GM21528 (cell line): ENCODE results near the gene HK1.
"Not testable (repeated sequence)": the region's sequence is repeated elsewhere in the genome, so short reads cannot be mapped to it uniquely, and the experiment has no call there.

Source experiments
- ATAC-seq: cut with Tn5 transposase; IDR thresholded peaks from one replicate; pipeline ENCODE4 v1.9.1; 2021; ENCODE audit warnings: mild to moderate bottlenecking, moderate library complexity; ENCODE audit not compliant: unreplicated experiment, low FRiP score

The HK1 gene

DNA sequence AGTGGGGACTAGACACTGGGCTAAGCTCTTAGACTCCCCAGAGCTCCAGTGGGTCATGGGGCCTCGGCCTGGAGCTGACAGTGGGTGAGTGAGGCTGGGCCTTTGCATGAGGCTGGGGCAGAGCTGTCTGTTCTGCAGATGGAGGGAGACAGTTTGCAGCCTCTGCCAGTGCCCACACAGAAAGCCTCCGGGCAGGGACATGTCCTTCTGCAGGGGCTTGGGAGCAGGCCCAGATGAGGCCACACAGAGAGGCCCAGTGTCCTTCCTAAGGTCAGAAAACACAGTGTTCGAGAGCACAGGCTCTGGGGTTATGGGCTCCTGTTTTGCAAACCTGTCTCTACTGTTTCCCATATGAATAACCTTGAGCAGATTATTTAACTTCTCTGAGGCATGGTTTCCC, 25.1 kb upstream of the HK1 start:
- ATAC-seq, result no peak

DNA sequence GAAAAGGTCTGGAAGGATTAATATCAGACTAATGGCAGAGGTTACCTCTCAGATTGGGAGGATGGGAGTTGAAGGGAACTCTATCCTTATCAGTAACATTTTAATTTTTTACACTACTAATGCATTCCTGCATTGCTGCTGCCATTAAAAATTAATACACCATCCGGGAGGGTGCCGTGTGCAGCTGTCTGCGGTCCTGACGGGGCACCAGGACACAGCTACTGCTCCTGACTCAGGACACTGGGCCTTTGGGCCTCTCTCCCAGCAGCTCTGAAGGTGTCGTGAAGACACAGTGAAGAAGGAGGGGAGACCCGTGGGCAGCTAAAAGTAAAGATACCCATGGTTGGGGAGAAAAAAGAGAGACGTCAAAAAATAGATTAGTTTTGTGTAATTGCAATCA, 23.4 kb upstream of the HK1 start:
- no peak for ATAC-seq

DNA sequence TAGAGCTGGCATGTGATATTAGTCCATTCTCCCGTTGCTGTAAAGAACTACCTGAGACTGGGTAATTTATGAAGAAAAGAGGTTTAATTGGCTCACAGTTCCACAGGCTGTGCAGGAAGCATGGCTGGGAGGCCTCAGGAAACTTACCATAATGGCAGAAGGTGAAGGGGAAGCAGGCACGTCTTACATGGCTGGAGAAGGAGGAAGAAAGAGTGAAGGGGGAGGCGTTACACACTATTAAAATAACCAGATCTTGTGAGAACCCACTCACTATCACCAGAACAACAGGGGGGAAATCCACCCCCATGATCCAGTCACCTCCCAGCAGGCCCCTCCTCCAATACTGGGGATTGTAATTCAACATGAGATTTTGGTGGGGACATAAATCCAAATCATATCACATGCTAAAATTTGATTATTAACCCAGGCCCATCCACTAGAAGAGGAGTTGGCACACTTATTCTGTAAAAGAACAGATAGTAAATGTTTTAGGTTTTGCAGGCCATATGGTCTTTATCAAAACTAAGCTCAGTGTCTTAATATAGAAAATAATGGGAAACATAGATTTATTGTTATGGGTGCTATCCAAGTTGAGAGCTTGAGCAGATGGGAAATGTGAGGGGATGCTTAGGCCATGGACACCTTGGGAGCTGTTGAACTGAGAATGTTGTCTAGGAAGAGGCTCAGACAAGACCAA, 18.6 kb upstream of the HK1 start:
- no peak for ATAC-seq

DNA sequence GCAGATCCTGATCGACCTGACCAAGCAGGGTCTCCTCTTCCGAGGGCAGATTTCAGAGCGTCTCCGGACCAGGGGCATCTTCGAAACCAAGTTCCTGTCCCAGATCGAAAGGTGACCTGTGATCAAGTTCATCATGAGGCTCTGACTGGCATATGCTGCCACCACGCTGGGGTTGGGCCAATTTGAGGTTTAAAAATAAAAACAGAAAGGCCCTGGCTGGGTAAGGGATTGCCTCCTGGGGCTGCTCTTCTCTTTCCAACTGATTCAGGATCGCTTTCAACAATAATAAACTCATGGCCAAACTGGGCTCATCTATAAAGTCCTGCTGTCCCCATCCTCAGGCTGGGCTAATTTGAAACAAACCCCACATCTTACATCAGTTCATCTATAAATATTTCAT, 17.1 kb upstream of the HK1 start:
- ATAC-seq, result no peak

DNA sequence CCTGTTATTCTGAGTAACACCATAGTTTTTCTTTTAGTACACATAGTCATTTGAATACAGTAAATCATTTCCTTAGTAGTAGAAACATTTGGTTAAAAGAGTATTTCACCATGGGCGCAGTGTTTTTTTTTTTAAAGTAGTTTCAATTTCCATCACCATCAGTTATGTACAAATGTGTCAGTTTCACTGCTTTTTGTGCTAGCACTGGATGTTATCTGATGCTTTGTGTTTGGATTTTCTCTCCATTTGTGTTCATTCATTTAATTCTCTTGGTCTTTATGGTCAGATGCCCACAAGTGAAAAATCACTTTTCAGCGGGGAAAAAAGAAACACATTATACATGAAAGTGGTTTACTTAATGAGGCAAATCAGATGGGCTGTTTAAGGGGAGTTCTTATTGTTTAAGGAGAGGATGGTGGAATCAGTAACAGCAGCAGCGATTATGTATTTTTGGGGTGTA, 16.0 kb upstream of the HK1 start:
- no peak for ATAC-seq

DNA sequence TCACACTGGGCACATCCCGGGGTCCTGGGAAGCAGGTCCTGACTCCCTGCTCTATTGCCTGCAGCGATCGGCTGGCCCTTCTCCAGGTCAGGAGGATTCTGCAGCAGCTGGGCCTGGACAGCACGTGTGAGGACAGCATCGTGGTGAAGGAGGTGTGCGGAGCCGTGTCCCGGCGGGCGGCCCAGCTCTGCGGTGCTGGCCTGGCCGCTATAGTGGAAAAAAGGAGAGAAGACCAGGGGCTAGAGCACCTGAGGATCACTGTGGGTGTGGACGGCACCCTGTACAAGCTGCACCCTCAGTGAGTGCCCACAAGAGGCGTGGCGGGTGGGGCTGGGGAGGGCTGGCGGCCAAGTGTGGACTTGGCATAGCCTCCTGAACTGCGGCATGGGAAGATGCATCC, 12.8 kb upstream of the HK1 start:
- no peak for ATAC-seq

DNA sequence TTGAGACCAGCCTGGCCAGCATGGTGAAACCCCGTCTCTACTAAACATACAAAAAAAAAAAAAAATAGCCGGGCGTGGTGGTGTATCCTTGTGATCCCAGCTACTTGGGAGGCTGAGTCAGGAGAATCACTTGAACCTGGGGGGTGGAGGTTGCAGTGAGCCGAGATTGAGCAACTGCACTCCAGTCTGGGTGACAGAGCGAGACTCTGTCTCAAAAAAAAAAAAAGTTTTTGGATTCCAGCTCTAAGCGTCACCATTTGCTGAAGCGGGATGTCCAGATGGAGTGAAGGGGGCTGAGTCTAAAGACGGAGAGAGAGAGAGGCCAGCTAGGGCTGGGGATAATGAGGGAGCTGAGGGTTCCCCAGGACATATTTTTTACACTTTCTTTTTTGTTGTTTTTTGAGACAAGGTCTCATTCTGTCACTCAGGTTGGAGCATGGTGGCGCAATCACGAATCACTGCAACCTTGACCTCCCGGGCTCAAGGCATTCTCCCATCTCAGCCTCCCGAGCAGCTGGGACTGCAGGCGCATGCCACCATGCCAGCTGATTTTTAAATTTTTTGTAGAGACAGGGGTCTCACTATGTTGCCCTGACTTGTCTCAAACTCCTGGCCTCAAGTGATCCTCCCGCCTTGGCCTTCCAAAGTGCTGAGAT, 9.4 kb upstream of the HK1 start:
- no peak for ATAC-seq

DNA sequence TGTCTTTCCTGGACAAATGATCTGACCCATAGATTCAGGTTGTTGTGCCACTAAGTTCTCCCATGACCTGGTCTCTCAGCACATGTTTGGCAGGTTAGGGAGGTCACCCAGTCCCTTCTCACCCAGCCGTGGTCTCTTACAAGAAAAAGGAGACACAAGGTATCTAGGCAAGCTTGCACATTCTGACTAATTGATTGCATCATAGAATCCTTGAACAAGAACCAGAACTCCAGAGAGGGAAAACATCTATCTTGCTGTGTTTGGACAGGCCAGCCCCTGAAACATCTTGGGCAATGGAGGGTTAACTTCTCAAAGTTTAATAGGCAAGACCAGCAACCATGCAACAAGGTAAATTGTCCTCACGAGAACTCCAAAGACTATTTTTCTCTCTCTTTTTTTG, 8.5 kb upstream of the HK1 start:
- no peak for ATAC-seq

DNA sequence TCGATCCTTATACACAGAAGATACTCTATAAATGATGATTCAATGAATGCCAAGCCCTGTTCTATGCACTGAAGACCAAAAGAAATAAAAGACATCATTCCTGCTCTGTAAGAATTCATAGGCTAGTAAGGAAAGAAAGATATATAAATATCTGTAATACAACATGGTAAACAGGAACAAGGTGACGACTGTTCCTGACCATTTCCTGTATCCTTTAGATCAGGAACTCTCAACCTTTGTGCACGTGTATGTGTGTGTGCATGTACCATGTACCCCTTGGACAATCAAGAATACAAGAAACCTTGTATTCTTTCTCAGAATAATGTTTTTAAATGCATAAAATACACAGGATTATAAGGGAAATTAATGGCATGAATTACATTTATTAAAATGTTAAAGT, 7.3 kb upstream of the HK1 start:
- no peak for ATAC-seq

DNA sequence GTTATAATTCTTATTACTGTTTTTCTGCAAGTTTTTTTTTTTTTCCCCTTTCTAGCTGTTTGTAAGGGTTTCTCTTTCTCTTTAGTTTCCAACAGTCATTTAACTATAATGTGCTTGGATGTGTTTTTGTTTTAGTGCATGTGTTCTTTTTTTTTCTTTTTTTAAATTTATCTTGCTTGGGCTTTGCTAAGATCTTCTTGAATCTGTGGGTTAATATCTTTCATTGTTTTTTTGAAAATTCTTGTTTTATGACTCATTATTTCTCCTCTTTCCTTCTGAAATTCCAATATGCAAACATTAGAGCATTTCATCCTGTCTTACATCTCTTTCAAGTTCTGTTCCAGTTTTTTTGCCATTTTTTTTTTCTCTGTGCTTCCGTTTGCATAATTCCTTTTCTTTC, 5.7 kb upstream of the HK1 start:
- no peak for ATAC-seq

DNA sequence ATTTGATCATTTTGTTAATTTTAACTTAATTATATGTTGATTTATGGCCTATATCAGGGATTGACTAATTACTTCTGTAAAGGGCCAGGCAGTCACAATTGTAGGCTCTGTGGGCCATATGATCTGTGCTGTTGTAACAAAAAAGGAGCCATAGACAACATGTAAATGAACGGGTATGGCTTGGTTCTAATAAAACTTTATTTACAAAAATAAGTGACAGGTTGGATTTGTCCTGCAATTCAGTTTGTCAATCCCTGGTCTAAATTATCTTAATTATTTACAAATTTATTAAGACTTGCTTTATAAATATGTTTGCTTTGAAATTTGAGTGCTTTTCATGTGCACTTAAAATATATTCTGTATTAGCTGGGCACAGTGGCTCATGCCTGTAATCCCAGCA, 2.9 kb upstream of the HK1 start:
- no peak for ATAC-seq

DNA sequence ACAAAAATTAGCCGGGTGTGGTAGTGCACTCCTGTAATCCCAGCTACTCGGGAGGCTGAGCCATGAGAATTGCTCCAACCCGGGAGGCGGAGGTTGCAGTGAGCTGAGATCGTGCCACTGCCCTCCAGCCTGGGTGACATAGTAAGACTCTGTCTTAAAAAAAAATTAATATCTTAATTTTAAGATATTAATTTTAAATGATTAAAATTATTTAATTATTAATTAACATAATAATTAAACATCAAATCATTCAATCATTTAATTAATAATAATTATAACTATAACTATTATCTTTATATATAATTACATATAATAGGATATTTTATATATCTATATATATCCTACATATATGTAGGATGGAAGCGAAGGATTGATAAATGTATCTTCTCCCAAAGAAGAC, 1.8 kb upstream of the HK1 start:
- no peak for ATAC-seq

DNA sequence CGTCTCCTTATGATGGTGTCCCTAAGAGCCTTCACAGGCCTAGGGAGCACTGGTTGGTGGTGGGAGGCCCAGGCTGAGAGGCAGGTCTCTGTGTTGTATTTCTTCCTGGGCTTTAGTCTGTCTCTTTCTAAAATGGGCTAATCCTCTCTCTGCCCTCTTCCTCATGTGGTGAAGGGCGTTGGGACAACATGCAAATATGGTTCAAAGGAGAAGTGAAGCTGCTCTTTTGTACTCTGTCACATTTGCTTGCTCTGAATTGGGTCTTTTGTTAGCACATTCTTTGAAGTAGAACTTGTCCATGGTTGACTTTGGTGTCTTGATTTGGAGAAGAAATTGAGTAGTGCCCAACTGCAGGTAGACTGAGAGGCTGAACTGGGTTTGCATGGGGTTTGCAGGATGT, 814 bp downstream of the HK1 start:
- ATAC-seq, result no peak

DNA sequence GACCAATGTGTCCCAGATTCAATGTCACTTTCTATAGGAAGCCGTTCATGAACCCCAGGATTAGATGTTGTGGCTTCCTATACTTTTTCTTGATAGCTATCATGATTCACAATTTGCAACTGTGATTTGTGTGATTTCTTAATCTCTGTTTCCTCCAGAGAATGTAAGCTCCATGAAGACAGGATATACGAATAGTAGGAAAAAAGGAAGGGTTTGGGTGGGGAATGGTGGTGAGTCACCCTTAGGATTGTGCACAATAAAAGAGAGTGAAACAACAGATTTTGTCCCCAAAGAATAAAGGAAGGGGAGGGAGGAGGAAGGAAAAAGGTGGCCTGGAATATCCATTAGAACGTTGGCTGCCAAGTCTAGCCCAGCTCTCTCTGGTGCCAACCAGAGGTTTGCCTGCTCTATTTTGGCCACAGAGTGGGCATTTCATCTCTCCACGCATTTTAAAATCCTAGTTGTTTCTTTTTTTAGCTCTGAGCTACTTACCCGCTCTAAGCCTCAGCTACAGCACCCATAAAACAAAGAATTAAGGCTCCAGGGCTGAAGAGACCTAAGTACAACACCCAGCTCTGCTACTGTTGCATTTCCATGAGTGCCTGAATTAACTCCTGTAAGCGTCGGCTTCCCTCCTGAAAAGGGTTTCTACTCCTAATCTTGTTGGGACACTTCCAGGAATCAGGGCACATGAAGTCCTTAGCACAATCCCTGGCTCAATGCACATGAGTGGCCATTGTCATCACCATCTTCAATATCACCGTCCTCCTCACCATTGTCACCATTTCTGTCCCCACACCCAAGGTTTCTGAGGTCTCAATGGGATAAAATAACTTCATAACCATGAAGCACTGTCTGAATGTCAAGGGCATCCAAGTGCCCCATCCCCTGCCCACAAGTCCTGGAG, 3.5 kb downstream of the HK1 start:
- no peak for ATAC-seq

DNA sequence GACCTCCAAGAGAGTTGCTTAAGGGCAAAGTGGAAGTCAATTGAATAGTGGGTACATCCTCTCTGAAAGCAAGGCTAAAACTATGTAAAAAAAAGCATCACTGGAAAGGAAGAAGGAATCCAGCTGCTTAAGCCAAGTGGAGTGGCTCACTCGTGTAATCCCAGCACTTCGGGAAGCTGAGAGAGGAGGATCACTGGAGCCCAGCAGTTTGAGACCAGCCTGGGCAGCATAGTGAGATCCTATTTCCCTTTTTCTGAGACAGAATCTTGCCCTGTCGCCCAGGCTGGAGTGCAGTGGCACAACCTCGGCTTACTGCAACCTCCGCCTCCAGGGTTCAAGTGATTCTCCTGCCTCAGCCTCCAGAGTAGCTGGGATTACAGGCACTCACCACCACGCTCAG, 6.1 kb downstream of the HK1 start:
- ATAC-seq, result not testable (repeated sequence)

DNA sequence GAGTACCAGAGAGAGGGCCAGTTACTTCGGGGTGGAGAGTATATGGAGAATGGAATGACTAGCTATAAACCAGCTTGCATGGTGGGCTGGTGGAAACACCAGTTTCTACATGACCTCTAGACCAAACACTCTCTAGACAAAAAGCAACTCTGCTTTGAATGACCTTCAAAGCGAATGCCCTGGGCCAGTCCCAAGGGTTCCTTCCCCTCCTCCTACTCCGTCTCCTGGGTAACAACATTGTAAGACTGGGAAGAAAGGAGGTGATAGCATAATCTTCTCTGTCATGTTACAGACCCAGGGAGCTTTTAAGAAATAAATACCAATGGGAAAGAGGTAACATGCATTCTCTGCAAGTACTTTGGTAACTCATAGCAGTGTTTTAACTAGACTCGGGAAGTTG, 7.4 kb downstream of the HK1 start:
- ATAC-seq, result no peak

DNA sequence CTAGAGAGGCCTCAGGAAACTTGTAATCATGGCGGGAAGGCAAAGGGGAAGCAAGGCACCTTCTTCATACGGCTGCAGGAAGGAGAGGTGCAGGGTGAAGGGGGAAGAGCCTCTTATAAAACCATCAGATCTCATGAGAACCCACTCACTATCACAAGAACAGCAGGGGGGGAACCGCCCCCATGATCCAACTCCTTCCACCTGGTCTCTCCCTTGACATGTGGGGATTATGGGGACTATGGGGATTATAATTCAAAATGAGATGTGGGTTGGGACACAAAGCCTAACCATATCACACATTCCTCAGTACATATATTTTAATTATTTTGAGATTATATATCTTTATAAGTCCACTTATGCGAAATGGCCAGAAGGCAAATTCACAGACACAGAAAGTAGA, 8.9 kb downstream of the HK1 start:
- no peak for ATAC-seq

DNA sequence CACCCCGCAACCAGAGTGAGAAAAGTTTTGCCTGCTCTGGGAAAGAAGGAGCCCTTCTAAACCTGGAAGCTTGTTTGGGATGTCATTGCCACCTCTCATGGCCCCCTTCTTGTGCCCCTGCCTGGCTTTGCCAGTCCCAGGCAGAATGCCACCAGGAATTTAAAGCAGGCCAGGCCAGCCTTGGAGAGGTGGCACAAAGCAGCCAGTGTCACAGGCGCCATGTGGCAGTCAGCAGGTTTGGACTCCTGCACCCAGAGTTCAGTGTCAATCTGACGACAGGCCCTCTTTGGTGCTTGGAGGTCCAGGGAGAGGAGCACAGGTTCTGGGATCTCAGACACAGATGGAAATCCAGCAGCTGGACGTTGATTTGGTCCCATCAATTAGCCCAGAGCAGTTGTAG, 12.7 kb downstream of the HK1 start:
- ATAC-seq, result no peak

DNA sequence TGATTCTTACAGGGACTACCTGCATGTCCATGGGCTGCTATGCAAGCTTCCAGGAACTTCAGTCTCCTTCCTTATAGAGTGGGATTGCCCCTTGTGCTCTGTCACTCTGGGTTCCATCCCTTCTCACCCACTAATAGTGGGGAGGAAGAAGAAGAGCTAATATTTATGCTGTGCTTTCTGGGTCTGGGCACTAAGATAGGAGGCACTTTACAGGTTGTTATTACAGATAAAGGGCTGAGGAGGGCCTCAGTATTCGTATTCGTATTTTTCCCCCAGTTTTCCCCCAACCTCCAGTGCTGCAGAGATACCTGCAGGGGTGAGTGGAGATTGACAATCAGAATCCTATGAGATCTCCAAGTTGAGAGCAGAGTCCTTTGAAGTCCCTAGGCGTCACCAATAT, 14.2 kb downstream of the HK1 start:
- no peak for ATAC-seq

DNA sequence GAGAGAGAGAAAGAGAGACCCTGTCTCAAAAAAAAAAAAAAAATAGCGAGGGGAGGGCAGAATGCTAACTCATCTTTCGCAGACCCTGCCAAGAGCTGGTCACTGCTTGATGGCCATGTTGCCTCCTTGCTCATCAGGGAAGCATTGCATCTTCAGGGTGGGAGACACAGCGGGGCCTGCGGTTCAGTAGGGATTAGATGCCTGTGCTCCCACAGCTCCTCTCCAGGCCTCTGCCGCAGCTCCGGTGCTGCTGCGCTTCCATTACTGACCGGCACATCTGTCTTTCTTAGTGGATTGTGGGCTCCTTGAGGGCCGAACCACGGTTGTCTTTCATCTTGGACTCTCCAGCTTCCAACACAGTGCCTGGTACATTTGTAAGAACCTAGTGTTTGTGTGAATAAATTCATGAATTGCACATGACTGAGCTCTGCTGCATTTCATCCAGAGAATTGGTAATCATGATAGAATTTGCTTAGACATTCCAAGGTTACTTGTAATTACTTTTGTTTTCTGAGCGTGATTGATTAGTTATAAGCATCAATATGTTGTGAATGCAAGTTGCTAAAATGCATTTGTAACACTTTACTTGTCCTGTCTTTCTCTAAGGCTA, 16.8 kb downstream of the HK1 start:
- no peak for ATAC-seq

DNA sequence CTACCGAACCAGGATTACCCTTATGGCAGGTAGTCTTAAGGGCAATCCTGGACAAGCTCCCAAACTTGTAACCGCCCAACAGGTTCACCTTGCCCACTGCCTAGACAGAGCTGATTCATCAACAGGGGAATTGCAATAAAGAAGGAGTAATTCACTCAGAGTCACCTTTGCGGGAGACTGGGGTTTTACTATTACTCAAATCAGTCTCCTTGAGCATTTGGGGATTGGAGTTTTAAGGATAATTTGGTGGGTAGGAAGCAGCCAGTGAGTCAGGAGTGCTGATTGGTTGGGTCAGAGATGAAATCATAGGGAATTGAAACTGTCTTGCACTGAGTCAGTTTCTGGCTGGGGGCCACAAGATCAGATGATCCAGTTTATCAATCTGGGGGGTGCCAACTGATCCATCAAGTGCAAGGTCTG, 25.3 kb downstream of the HK1 start:
- no peak for ATAC-seq
